Gastrocnemius medialis (tissue), 4 donors: Measurements from ENCODE around the gene APBA2.

Experiments
- POLR2A ChIP-seq, 2 donors: fragments of 450-650 bp; IDR thresholded peaks; one replicate each; pipeline ENCODE4 v1.6.1; 2017; ENCODE audit warnings: antibody characterized with exemption in 2 of 2, mild to moderate bottlenecking in 2 of 2, moderate library complexity in 2 of 2
- TF ChIP-seq, protein P1 (sequence below), 5 experiments: fragments of 450-650 bp in 3 of 5; fragments of 200-600 bp in 2 of 5; sonication (generic) in 2 of 5; IDR thresholded peaks in 4 of 5; conservative IDR thresholded peaks in 1 of 5; 1 replicate in 4 of 5; 2 replicates in 1 of 5; pipeline ENCODE4 v1.5.1; 2016 to 2019; ENCODE audit warnings: antibody characterized with exemption in 5 of 5, mild to moderate bottlenecking in 3 of 5, moderate library complexity in 3 of 5

DNA sequence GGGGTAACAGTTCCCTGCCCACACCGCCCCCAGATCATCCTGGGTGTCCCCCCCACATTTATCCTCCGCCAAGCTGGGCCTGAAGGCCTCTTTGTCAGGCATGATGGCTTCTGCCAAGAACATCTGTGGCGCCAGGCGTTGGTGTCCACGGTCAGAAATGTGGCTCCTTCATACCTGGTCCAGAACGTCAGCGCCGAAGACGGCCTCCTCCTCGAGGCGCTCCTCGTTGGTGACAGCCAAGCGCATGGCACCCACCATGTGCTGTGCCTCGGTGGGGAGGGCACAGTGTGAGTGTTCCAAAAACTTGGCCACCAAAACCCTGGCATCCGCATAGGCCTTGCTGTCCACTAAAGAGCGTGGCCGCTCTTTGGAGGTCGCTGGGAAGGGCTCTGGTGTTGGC, 237.4 kb downstream of the APBA2 start:
- no peak for TF ChIP-seq POLR2A (IDR thresholded peaks at IDR 0.05)
- TF ChIP-seq, protein P1, sequence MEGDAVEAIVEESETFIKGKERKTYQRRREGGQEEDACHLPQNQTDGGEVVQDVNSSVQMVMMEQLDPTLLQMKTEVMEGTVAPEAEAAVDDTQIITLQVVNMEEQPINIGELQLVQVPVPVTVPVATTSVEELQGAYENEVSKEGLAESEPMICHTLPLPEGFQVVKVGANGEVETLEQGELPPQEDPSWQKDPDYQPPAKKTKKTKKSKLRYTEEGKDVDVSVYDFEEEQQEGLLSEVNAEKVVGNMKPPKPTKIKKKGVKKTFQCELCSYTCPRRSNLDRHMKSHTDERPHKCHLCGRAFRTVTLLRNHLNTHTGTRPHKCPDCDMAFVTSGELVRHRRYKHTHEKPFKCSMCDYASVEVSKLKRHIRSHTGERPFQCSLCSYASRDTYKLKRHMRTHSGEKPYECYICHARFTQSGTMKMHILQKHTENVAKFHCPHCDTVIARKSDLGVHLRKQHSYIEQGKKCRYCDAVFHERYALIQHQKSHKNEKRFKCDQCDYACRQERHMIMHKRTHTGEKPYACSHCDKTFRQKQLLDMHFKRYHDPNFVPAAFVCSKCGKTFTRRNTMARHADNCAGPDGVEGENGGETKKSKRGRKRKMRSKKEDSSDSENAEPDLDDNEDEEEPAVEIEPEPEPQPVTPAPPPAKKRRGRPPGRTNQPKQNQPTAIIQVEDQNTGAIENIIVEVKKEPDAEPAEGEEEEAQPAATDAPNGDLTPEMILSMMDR (IDR thresholded peaks at IDR 0.05 in 4 of 5, conservative IDR thresholded peaks at IDR 0.05 in 1 of 5): no peak
